HEK293 (cell line): ENCODE data around the gene RUNX1.

Experiments
- CTCF ChIA-PET: fragments of 350-600 bp; formaldehyde crosslinking; extraction: SDS; loops from one replicate; lab custom pipeline; 2021; ENCODE audit warnings: antibody characterized with exemption; lab: Yijun Ruan, JAX
- POLR2A ChIA-PET: fragments of 300-600 bp; formaldehyde crosslinking; extraction: SDS; loops from one replicate; lab custom pipeline; 2020; ENCODE audit warnings: antibody characterized with exemption, inconsistent platforms; lab: Yijun Ruan, JAX
- H3K27ac ChIP-seq: fragments of 200-500 bp; sonication (Bioruptor generic); 2 replicates; pipeline ENCODE4 v1.5.1; 2014; ENCODE audit warnings: low read depth, low read length, control low read depth, inconsistent platforms; ENCODE audit errors: extremely low read depth
- H3K36me3 ChIP-seq, 2 experiments: fragments of 200-500 bp in 1 of 2; sonication (Bioruptor generic) in 1 of 2; 1 replicate in 1 of 2; 2 replicates in 1 of 2; pipeline ENCODE4 v1.5.1; 2014 to 2017; ENCODE audit warnings: inconsistent platforms in 2 of 2, low read length in 2 of 2; ENCODE audit not compliant: control insufficient read depth in 2 of 2, insufficient read depth in 1 of 2
- H3K4me1 ChIP-seq: fragments of 200-500 bp; sonication (Bioruptor generic); 2 replicates; pipeline ENCODE4 v1.5.1; 2014; ENCODE audit warnings: mild to moderate bottlenecking, low read length, inconsistent platforms; ENCODE audit not compliant: control insufficient read depth, insufficient read depth
- H3K4me3 ChIP-seq: 2 replicates; pipeline ENCODE4 v1.5.1; 2011; ENCODE audit warnings: low read depth, mild to moderate bottlenecking, control low read depth, low read length, moderate library complexity
- H3K9me3 ChIP-seq: fragments of 200-500 bp; sonication (Bioruptor generic); 2 replicates; pipeline ENCODE4 v1.5.1; 2014; ENCODE audit warnings: low read depth, low read length, inconsistent platforms; ENCODE audit not compliant: control insufficient read depth, insufficient read depth
- BCL11A ChIP-seq: fragments of 450-650 bp; formaldehyde crosslinking; IDR thresholded peaks from 2 replicates; pipeline ENCODE4 v1.5.1; 2016; ENCODE audit warnings: low read depth, missing biosample characterization, missing genetic modification characterization
- GLI2 ChIP-seq: fragments of 450-650 bp; formaldehyde crosslinking; IDR thresholded peaks from 2 replicates; pipeline ENCODE4; 2017; ENCODE audit warnings: missing biosample characterization, missing genetic modification characterization, low read depth, borderline replicate concordance
- GLIS2 ChIP-seq: fragments of 450-650 bp; formaldehyde crosslinking; IDR thresholded peaks from 2 replicates; pipeline ENCODE4 v1.5.1; 2016; ENCODE audit warnings: missing biosample characterization, missing genetic modification characterization
- KLF9 ChIP-seq: fragments of 450-650 bp; formaldehyde crosslinking; IDR thresholded peaks from 2 replicates; pipeline ENCODE4 v1.5.1; 2016; ENCODE audit warnings: missing biosample characterization, missing genetic modification characterization, low read depth
- REPIN1 ChIP-seq: fragments of 450-650 bp; formaldehyde crosslinking; IDR thresholded peaks from 2 replicates; pipeline ENCODE4 v1.5.1; 2017; ENCODE audit warnings: missing biosample characterization, missing genetic modification characterization, low read depth
- SCRT2 ChIP-seq: fragments of 450-650 bp; formaldehyde crosslinking; IDR thresholded peaks from 2 replicates; pipeline ENCODE4 v1.5.1; 2016; ENCODE audit warnings: missing biosample characterization, missing genetic modification characterization
- ZFP3 ChIP-seq: fragments of 450-650 bp; formaldehyde crosslinking; IDR thresholded peaks from 2 replicates; pipeline ENCODE4 v1.5.1; 2016; ENCODE audit warnings: low read depth, missing biosample characterization, missing genetic modification characterization
- ZNF140 ChIP-seq: fragments of 450-650 bp; formaldehyde crosslinking; IDR thresholded peaks from 2 replicates; pipeline ENCODE4 v1.5.1; 2016; ENCODE audit warnings: missing biosample characterization, missing genetic modification characterization
- ZNF157 ChIP-seq: fragments of 450-650 bp; formaldehyde crosslinking; IDR thresholded peaks from 2 replicates; pipeline ENCODE4 v1.5.1; 2016; ENCODE audit warnings: missing biosample characterization, missing genetic modification characterization
- ZNF214 ChIP-seq: fragments of 450-650 bp; formaldehyde crosslinking; IDR thresholded peaks from 2 replicates; pipeline ENCODE4 v1.5.1; 2017; ENCODE audit warnings: missing biosample characterization, mild to moderate bottlenecking, missing genetic modification characterization, borderline replicate concordance
- ZNF423 ChIP-seq: fragments of 450-650 bp; formaldehyde crosslinking; IDR thresholded peaks from 2 replicates; pipeline ENCODE4 v1.5.1; 2016; ENCODE audit warnings: missing biosample characterization, missing genetic modification characterization
- ZNF501 ChIP-seq: fragments of 450-650 bp; formaldehyde crosslinking; IDR thresholded peaks from 2 replicates; pipeline ENCODE4 v1.5.1; 2016; ENCODE audit warnings: missing biosample characterization, missing genetic modification characterization
- ZNF510 ChIP-seq: fragments of 450-650 bp; formaldehyde crosslinking; IDR thresholded peaks from 2 replicates; pipeline ENCODE4 v1.5.1; 2018; ENCODE audit warnings: mild to moderate bottlenecking, missing genetic modification characterization, missing biosample characterization; ENCODE audit not compliant: insufficient replicate concordance
- ZNF561 ChIP-seq: fragments of 450-650 bp; IDR thresholded peaks from 2 replicates; pipeline ENCODE4 v1.5.1; 2018; ENCODE audit warnings: missing biosample characterization, missing genetic modification characterization, borderline replicate concordance
- ZNF776 ChIP-seq: fragments of 450-650 bp; formaldehyde crosslinking; IDR thresholded peaks from 2 replicates; pipeline ENCODE4 v1.5.0; 2017; ENCODE audit warnings: missing biosample characterization, missing genetic modification characterization, borderline replicate concordance
- ZXDB ChIP-seq: fragments of 450-650 bp; formaldehyde crosslinking; IDR thresholded peaks from 2 replicates; pipeline ENCODE4 v1.5.1; 2016; ENCODE audit warnings: missing biosample characterization, missing genetic modification characterization
- TF ChIP-seq, protein P1 (sequence below): fragments of 450-650 bp; formaldehyde crosslinking; IDR thresholded peaks from 2 replicates; pipeline ENCODE4 v1.5.1; 2016; ENCODE audit warnings: missing biosample characterization, missing genetic modification characterization
- TF ChIP-seq, protein P2 (sequence below): fragments of 450-650 bp; formaldehyde crosslinking; IDR thresholded peaks from 2 replicates; pipeline ENCODE4 v1.5.1; 2017; ENCODE audit warnings: missing biosample characterization, mild to moderate bottlenecking, missing genetic modification characterization, moderate library complexity
- TF ChIP-seq, protein P3 (sequence below): fragments of 450-650 bp; formaldehyde crosslinking; IDR thresholded peaks from 2 replicates; pipeline ENCODE4 v1.5.1; 2016; ENCODE audit warnings: missing biosample characterization, missing genetic modification characterization
- TF ChIP-seq, protein P4 (sequence below): fragments of 450-650 bp; formaldehyde crosslinking; IDR thresholded peaks from 2 replicates; pipeline ENCODE4 v1.5.1; 2017; ENCODE audit warnings: missing biosample characterization, missing genetic modification characterization
- TF ChIP-seq, protein P5 (sequence below): fragments of 450-650 bp; formaldehyde crosslinking; conservative IDR thresholded peaks from 2 replicates; pipeline ENCODE4 v1.5.1; 2016; ENCODE audit warnings: low read depth, missing biosample characterization, missing genetic modification characterization

The RUNX1 gene

DNA sequence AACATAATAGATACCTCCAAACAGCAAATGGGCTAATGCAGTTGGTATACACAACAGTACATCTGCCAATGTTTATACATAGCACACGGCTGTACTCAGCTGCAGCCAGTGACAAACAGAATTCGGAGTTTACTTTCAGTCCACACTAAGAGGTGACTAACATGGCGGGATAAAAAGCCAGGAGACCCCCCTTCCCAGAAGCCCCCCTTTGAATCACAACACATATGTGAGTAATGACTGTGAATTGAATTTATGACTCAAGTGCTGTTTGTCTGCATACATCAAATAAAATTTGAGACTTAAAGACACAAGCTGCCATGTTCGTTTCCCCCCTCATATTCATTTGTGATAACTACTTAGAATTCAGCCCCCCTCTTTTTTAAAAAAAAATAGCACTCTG, 113.2 kb downstream of the RUNX1 start:
- H3K36me3 ChIP-seq: no peaks in the 10 kb centered on the region
- H3K27ac ChIP-seq: no peak overlapping the region
- TF ChIP-seq SCRT2 (tag by site-specific recombination): no peak
- no peak for TF ChIP-seq ZNF776 (tag by site-specific recombination)
- no peak for TF ChIP-seq ZNF510
- H3K9me3 ChIP-seq: no peaks in the 10 kb centered on the region
- no peak overlapping the region for H3K4me3 ChIP-seq
- ChIA-PET POLR2A (interaction anchor here (0.9 kb wide), 1 partner anchor 14 kb away, joined by 3 read pairs; no protein-coding TSS in a partner anchor), CTCF (interaction anchor here (0.6 to 1.2 kb wide), 5 partner anchors 15 to 545 kb away, joined by 3 read pairs; no protein-coding TSS in a partner anchor)
- H3K4me1 ChIP-seq: no peaks in the 10 kb centered on the region

DNA sequence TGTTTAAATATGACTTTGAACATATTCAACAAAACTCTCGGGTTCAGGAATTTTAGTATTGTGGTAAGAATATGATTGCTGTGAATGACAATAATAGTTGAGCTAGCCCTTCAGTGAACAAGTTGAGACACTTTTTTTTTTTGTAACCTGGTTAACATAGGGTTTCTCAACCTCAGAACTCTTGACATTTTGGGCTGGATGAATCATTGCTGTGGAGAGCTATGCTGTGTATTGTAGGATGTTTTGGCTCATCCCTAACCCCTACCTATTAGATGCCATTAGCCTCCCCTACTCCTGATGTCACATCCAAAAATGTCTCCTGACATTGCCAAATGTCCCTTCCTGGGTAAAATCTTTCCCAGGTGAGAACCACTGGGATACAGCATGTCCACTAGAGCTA, 113.7 kb downstream of the RUNX1 start:
- Histone ChIP-seq H3K36me3 (no peaks in the 10 kb centered on the region), H3K9me3 (no peaks in the 10 kb centered on the region), H3K27ac (no peak overlapping the region), H3K4me1 (no peaks in the 10 kb centered on the region), H3K4me3 (no peak overlapping the region)
- ChIA-PET CTCF (interaction anchor here (0.8 to 1.2 kb wide), 3 partner anchors 21 to 116 kb away, joined by 3 read pairs; no protein-coding TSS in a partner anchor), POLR2A (interaction anchor here (0.9 kb wide), 1 partner anchor 15 kb away, joined by 3 read pairs; no protein-coding TSS in a partner anchor)
- no peak for TF ChIP-seq ZFP3 (tag by site-specific recombination)
- no peak for TF ChIP-seq BCL11A (tag by site-specific recombination)
- TF ChIP-seq, protein P1, sequence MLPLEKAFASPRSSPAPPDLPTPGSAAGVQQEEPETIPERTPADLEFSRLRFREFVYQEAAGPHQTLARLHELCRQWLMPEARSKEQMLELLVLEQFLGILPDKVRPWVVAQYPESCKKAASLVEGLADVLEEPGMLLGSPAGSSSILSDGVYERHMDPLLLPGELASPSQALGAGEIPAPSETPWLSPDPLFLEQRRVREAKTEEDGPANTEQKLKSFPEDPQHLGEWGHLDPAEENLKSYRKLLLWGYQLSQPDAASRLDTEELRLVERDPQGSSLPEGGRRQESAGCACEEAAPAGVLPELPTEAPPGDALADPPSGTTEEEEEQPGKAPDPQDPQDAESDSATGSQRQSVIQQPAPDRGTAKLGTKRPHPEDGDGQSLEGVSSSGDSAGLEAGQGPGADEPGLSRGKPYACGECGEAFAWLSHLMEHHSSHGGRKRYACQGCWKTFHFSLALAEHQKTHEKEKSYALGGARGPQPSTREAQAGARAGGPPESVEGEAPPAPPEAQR (tag by site-specific recombination): no peak
- no peak for TF ChIP-seq GLI2 (tag by site-specific recombination)
- no peak for TF ChIP-seq KLF9 (tag by site-specific recombination)
- TF ChIP-seq REPIN1 (tag by site-specific recombination): no peak
- TF ChIP-seq ZNF423 (tag by site-specific recombination): no peak
- TF ChIP-seq ZNF501: no peak
- no peak for TF ChIP-seq ZNF140
- TF ChIP-seq, protein P2, sequence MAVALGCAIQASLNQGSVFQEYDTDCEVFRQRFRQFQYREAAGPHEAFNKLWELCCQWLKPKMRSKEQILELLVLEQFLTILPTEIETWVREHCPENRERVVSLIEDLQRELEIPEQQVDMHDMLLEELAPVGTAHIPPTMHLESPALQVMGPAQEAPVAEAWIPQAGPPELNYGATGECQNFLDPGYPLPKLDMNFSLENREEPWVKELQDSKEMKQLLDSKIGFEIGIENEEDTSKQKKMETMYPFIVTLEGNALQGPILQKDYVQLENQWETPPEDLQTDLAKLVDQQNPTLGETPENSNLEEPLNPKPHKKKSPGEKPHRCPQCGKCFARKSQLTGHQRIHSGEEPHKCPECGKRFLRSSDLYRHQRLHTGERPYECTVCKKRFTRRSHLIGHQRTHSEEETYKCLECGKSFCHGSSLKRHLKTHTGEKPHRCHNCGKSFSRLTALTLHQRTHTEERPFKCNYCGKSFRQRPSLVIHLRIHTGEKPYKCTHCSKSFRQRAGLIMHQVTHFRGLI (tag by site-specific recombination): no peak

DNA sequence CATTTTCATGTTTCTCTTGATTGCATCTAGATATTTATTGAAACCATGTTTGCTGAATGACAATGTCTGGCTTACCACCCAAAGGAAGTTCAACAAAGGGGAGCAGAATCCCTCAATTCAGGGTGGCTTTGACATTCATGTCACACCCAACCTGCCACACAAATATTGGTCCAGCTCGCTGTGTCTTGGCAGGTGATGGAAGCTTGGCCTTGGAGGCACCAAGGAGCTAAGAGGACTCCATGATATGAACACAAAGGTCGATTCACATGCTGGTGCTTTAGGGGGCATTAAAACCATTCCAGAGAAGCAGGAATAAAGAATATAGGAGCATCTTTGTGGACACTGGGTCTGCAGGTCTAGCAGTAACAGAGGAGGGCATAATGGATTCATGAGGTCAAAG, 114.8 kb downstream of the RUNX1 start:
- no peak overlapping the region for H3K27ac ChIP-seq
- H3K9me3 ChIP-seq: no peaks in the 10 kb centered on the region
- no peaks in the 10 kb centered on the region for H3K36me3 ChIP-seq
- no peak overlapping the region for H3K4me3 ChIP-seq
- ChIA-PET CTCF (interaction anchor here (0.8 kb wide), 2 partner anchors 12 to 20 kb away, joined by 3 to 5 read pairs; no protein-coding TSS in a partner anchor), POLR2A (no interaction called here)
- H3K4me1 ChIP-seq: no peaks in the 10 kb centered on the region
- TF ChIP-seq, protein P3, sequence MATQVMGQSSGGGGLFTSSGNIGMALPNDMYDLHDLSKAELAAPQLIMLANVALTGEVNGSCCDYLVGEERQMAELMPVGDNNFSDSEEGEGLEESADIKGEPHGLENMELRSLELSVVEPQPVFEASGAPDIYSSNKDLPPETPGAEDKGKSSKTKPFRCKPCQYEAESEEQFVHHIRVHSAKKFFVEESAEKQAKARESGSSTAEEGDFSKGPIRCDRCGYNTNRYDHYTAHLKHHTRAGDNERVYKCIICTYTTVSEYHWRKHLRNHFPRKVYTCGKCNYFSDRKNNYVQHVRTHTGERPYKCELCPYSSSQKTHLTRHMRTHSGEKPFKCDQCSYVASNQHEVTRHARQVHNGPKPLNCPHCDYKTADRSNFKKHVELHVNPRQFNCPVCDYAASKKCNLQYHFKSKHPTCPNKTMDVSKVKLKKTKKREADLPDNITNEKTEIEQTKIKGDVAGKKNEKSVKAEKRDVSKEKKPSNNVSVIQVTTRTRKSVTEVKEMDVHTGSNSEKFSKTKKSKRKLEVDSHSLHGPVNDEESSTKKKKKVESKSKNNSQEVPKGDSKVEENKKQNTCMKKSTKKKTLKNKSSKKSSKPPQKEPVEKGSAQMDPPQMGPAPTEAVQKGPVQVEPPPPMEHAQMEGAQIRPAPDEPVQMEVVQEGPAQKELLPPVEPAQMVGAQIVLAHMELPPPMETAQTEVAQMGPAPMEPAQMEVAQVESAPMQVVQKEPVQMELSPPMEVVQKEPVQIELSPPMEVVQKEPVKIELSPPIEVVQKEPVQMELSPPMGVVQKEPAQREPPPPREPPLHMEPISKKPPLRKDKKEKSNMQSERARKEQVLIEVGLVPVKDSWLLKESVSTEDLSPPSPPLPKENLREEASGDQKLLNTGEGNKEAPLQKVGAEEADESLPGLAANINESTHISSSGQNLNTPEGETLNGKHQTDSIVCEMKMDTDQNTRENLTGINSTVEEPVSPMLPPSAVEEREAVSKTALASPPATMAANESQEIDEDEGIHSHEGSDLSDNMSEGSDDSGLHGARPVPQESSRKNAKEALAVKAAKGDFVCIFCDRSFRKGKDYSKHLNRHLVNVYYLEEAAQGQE (tag by site-specific recombination): no peak
- TF ChIP-seq ZNF214 (tag by site-specific recombination): no peak
- no peak for TF ChIP-seq ZXDB (tag by site-specific recombination)
- TF ChIP-seq, protein P4, sequence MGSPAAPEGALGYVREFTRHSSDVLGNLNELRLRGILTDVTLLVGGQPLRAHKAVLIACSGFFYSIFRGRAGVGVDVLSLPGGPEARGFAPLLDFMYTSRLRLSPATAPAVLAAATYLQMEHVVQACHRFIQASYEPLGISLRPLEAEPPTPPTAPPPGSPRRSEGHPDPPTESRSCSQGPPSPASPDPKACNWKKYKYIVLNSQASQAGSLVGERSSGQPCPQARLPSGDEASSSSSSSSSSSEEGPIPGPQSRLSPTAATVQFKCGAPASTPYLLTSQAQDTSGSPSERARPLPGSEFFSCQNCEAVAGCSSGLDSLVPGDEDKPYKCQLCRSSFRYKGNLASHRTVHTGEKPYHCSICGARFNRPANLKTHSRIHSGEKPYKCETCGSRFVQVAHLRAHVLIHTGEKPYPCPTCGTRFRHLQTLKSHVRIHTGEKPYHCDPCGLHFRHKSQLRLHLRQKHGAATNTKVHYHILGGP: no peak
- TF ChIP-seq ZNF561 (tag by site-specific recombination): no peak
- TF ChIP-seq GLIS2 (tag by site-specific recombination): no peak
- TF ChIP-seq ZNF157 (tag by site-specific recombination): no peak
- TF ChIP-seq, protein P5, sequence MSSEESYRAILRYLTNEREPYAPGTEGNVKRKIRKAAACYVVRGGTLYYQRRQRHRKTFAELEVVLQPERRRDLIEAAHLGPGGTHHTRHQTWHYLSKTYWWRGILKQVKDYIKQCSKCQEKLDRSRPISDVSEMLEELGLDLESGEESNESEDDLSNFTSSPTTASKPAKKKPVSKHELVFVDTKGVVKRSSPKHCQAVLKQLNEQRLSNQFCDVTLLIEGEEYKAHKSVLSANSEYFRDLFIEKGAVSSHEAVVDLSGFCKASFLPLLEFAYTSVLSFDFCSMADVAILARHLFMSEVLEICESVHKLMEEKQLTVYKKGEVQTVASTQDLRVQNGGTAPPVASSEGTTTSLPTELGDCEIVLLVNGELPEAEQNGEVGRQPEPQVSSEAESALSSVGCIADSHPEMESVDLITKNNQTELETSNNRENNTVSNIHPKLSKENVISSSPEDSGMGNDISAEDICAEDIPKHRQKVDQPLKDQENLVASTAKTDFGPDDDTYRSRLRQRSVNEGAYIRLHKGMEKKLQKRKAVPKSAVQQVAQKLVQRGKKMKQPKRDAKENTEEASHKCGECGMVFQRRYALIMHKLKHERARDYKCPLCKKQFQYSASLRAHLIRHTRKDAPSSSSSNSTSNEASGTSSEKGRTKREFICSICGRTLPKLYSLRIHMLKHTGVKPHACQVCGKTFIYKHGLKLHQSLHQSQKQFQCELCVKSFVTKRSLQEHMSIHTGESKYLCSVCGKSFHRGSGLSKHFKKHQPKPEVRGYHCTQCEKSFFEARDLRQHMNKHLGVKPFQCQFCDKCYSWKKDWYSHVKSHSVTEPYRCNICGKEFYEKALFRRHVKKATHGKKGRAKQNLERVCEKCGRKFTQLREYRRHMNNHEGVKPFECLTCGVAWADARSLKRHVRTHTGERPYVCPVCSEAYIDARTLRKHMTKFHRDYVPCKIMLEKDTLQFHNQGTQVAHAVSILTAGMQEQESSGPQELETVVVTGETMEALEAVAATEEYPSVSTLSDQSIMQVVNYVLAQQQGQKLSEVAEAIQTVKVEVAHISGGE (tag by site-specific recombination): no peak
